Hypothalamus (tissue), 51 donors: ENCODE data around the gene FOXP1.
"Not testable (repeated sequence)": the region's sequence is repeated elsewhere in the genome, so short reads cannot be mapped to it uniquely, and the experiment has no call there.

ENCODE experiments used
- DNase-seq, 51 donors: peaks; one replicate each; lab custom pipeline; 2025; lab: John Stamatoyannopoulos, UW

FOXP1 gene

DNA sequence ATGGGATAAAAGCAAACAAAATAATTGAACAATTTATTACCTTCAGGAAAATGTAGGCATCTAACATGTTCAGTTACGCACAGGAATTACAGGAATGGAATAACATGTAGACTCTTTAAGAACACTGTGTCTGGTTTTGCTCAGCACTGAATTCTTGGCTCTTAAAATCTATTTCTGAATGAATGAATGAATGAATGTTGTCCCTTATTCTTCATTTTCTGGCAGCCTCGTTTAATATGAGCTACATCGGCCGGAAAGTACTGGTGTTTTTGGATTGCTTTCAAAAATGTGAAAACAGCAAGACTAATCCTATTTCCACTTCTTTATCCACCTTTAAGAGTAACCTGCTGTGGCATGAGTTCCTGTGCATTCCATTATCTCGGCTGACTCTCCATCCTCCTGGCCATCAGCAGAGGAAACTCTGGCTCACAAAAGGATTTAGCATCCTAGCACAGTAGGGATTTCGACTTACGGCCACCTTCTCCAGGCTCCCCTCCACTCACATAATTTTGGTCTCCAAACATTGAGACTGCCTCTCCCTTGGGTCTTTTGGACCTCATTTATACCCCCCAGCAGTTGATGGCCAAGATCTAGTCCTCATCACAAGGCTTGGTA lies 145.3 kb downstream of the FOXP1 start:
- DNase-seq = no peak

- DNase-seq = no peak
Observed at GRCh38 chr3:71436337-71436736, 147.2 kb downstream of the FOXP1 start.

GRCh38 chr3:71435836-71436235 lies 147.7 kb downstream of the FOXP1 start:
- DNase-seq = not testable (repeated sequence)

- no peak for DNase-seq
Observed at GRCh38 chr3:71433631-71434030, 149.9 kb downstream of the FOXP1 start.

GRCh38 chr3:71432044-71432975 lies 151.2 kb downstream of the FOXP1 start:
- DNase-seq = no peak

DNA sequence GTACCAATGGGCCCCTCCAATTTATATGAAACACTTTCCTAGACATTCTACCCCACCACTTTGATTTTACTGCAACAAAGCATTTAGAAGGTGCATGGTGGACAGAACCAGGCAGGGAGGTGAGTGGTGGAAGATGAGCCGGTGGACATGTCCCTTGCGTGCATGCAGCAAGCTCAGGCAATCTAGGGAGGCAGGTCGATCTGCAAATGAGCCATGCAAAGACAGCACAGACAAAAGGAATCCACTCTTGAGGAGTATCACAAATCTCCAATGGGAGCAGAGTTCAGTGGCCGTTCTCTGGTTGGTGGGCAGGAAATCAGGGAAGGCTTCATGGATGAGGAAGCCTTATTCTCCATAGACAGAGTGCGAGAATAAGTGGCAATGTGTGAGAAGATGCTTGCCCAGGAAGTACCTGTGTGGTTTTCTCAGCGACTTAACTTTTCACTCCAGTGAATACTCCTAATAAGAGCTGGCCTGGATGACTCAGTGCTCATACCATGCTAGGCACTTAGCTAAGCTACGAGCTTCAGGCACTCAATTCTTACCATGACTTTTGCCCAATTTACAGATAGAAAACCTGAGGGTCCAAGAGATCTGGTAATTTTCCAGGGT lies 152.5 kb downstream of the FOXP1 start:
- DNase-seq = no peak

GRCh38 chr3:71429597-71429988 lies 153.9 kb downstream of the FOXP1 start:
- DNase-seq = no peak

DNA sequence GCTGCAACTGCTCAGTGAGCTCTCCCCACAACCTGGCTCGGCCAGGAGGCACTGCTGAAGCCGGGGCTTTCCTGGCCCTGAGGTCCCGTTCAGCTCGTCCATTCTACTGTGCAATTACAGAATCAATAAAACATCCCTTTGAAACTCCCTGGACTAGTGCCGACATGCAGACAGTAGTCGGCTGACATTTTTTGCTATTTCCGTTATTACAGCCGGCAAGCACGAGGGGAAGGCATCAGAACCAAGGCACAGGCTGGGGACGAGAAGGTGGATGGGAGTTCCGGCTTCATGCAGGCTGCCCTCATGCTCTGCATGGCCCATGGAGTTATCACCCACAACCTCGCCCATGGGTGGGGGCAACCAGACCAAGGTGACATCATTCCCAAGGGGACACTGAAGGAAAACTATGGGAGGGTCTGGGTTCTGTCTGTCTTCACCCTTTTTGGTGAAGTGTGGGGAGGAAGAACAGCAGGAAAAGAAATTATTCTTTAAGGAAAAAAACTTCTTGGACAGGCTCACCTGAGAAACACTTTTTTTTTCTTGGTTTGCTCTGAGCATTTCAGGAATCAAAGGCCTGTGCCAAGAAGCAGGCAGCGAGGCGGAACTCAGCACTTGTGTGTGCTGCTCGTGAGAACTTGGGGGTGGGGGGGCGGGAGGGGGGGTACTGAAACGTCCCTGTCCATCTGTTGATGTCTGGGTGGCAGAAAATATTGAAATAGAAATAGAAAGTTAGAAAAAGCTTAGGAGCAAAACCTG lies 154.5 kb downstream of the FOXP1 start:
- no peak for DNase-seq

GRCh38 chr3:71425491-71426071 lies 157.9 kb downstream of the FOXP1 start:
- no peak for DNase-seq

DNA sequence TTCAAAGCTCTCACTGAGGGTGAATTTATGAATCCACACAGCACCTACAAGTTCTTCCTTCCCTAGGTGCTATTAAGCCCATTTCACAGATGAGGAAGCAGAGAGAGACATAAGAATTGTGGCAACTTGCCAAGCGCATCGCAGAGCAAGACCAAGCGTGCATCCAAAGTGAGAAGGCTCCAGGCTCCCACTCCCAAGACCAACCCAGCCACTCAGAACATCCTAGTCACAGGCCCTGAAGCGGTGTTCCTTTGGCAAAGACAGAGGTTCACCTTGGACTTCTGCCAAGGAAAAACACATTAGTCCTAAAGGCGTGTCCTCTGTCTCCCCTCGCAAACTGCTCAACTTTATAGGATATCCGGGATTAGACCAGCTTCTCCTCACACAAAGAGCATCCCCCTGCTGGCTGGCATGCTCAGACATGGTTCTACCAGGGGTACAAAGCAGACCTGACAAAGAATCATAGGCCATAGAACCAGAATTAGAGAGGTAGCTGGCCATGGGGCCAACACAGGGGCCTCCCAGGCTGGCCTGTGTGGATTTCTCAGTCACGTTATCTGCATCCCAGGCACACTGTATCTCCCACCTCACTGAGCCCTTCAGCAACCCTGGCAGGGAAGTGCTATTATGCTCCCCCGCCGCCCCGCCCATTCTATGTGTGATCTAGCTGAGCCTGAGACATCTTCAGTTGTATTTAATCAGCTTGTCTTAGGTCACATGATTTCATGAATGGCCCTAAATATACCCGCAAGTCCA lies 160.2 kb downstream of the FOXP1 start:
- DNase-seq = no peak

DNA sequence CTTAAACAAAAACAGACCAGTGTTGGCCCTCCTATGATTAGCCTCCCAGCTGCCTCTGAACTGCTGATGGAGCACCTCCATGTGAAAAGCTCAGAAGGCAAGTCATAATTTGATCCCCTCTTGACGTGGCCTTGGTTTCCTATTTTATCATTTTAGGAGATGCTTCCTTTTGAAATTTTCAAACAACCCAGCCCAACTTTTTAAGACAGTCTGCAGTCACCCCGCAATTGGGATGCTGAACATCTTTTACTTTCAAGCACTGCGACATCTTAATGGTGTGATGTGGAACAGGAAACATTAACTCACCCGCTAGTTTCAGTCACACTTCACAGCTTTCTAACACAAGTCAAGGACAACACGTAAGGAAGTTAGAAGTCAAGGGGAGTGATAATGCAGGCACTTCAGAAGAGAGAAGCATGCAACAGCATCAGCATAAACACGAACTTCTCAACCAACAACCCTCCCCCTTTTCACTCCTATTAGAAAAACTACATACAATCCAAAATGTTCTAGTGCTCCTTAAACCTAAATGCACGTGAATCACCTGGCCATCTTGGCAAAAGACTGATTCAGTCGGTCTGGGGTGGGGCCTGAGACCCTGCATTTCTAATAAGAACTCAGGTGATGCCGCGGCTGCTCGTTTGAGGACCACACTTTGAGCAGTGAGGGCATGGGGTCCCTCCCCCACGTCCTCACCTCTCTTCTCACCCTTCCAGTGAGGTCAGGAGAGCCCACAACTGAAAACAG lies 161.5 kb downstream of the FOXP1 start:
- no peak for DNase-seq

- DNase-seq = no peak
Observed at GRCh38 chr3:71421475-71421819, 162.1 kb downstream of the FOXP1 start.

DNA sequence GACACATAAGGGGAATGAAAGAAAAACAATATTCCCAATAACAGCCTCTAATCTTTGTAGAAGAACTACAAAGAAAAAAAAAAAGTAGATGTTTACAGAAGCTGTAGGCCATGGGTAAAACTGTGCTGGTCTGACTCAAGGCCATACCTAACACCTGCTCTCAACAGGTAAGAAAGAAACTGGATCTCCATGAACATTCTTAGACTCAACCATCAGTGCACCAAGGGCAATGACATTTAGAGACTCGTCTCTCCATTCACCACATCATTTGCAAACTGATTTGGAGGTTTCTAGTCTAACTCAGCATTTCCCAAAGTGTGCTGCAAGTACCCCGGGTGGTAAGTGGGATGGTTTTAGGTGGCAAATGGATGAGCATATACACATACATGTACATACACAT lies 164.2 kb downstream of the FOXP1 start:
- no peak for DNase-seq

DNA sequence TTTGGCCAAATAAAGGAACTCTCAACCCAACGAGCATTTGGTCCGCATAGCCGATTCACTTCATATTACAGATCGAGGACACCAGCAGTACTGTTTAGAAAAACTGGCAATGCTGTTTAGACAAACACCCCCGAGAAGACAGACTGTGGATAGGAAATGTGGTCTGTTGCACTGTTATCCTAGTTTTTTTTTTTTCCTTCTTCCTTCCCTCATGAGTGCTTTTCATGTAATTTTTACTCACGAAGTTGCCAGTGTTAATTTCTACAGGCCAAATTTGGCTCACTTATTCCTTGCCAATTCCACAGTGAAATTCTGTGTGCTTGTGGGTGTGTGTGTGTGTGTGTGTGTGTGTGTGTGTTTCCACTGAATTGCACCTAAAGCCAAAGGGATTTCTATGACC lies 165.7 kb downstream of the FOXP1 start:
- no peak for DNase-seq

- DNase-seq = no peak
Observed at GRCh38 chr3:71416876-71417275, 166.7 kb downstream of the FOXP1 start.

- no peak for DNase-seq
Observed at GRCh38 chr3:71415681-71416122, 167.8 kb downstream of the FOXP1 start.

GRCh38 chr3:71414189-71414927 lies 169.2 kb downstream of the FOXP1 start:
- no peak for DNase-seq

GRCh38 chr3:71413572-71413971 lies 170.0 kb downstream of the FOXP1 start:
- DNase-seq = no peak
